T-helper 1 cell treated with Interleukin-12 subunit alpha and Interleukin-12 subunit beta and Interleukin-4 antibody, amounts not matched to agents 30 μg/mL and 1 μg/mL, for 36 hours (primary cell): ENCODE results near the gene LHPP.

Experiments
- H3K27ac Mint-ChIP-seq: one replicate; pipeline ENCODE4 v1.8.0; 2021; ENCODE audit warnings: mild to moderate bottlenecking, mixed read lengths
- H3K27me3 Mint-ChIP-seq: one replicate; pipeline ENCODE4 v1.8.0; 2021; ENCODE audit warnings: low read depth, mixed read lengths
- H3K36me3 Mint-ChIP-seq: one replicate; pipeline ENCODE4 v1.8.0; 2021; ENCODE audit warnings: low read depth, mixed read lengths
- H3K4me1 Mint-ChIP-seq: one replicate; pipeline ENCODE4 v1.8.0; 2021; ENCODE audit warnings: low read depth, mixed read lengths
- H3K4me3 Mint-ChIP-seq: one replicate; pipeline ENCODE4 v1.8.0; 2021; ENCODE audit warnings: mild to moderate bottlenecking, moderate library complexity, mixed read lengths
- H3K9me3 Mint-ChIP-seq: one replicate; pipeline ENCODE4 v1.8.0; 2021; ENCODE audit warnings: mixed read lengths

Gene LHPP

GRCh38 chr10:124589491-124590041 lies 127.9 kb downstream of the LHPP start:
- no peak overlapping the region for H3K4me3 Mint-ChIP-seq
- H3K36me3 Mint-ChIP-seq = peaks cover 1% of the 10 kb centered on the region
- no peaks in the 10 kb centered on the region for H3K4me1 Mint-ChIP-seq
- H3K9me3 Mint-ChIP-seq = peaks cover 7% of the 10 kb centered on the region
- no peak overlapping the region for H3K27ac Mint-ChIP-seq
- no peaks in the 10 kb centered on the region for H3K27me3 Mint-ChIP-seq

GRCh38 chr10:124590216-124591122 lies 128.8 kb downstream of the LHPP start:
- Mint-ChIP-seq H3K27me3 (peaks cover 1% of the 10 kb centered on the region), H3K4me3 (no peak overlapping the region), H3K36me3 (peaks cover 1% of the 10 kb centered on the region), H3K4me1 (peaks cover 1% of the 10 kb centered on the region), H3K27ac (no peak overlapping the region), H3K9me3 (peaks cover 7% of the 10 kb centered on the region)

GRCh38 chr10:124591123-124591495 lies 129.5 kb downstream of the LHPP start:
- H3K4me1 Mint-ChIP-seq = peaks cover 2% of the 10 kb centered on the region
- H3K9me3 Mint-ChIP-seq = peaks cover 7% of the 10 kb centered on the region
- H3K27ac Mint-ChIP-seq = no peak overlapping the region
- no peak overlapping the region for H3K4me3 Mint-ChIP-seq
- peaks cover 1% of the 10 kb centered on the region for H3K36me3 Mint-ChIP-seq
- peaks cover 6% of the 10 kb centered on the region for H3K27me3 Mint-ChIP-seq

- Mint-ChIP-seq H3K36me3 (peaks cover 1% of the 10 kb centered on the region), H3K9me3 (peaks cover 7% of the 10 kb centered on the region), H3K4me1 (peaks cover 2% of the 10 kb centered on the region), H3K4me3 (no peak overlapping the region), H3K27me3 (peaks cover 12% of the 10 kb centered on the region), H3K27ac (no peak overlapping the region)
Observed at GRCh38 chr10:124592101-124592500, 130.5 kb downstream of the LHPP start.

- Mint-ChIP-seq H3K27ac (no peak overlapping the region), H3K9me3 (peaks cover 7% of the 10 kb centered on the region), H3K36me3 (peaks cover 1% of the 10 kb centered on the region), H3K4me3 (no peak overlapping the region), H3K4me1 (peaks cover 2% of the 10 kb centered on the region), H3K27me3 (peaks cover 12% of the 10 kb centered on the region)
Observed at GRCh38 chr10:124592736-124593430, 131.3 kb downstream of the LHPP start.

GRCh38 chr10:124593431-124593985 lies 131.9 kb downstream of the LHPP start:
- H3K36me3 Mint-ChIP-seq = peaks cover 1% of the 10 kb centered on the region
- no peak overlapping the region for H3K27ac Mint-ChIP-seq
- H3K27me3 Mint-ChIP-seq = peaks cover 12% of the 10 kb centered on the region
- H3K4me3 Mint-ChIP-seq = no peak overlapping the region
- peaks cover 2% of the 10 kb centered on the region for H3K4me1 Mint-ChIP-seq
- H3K9me3 Mint-ChIP-seq = peaks cover 7% of the 10 kb centered on the region

GRCh38 chr10:124594240-124594639 lies 132.6 kb downstream of the LHPP start:
- no peak overlapping the region for H3K27ac Mint-ChIP-seq
- no peak overlapping the region for H3K4me3 Mint-ChIP-seq
- peaks cover 12% of the 10 kb centered on the region for H3K27me3 Mint-ChIP-seq
- H3K36me3 Mint-ChIP-seq = peaks cover 1% of the 10 kb centered on the region
- peaks cover 2% of the 10 kb centered on the region for H3K4me1 Mint-ChIP-seq
- H3K9me3 Mint-ChIP-seq = peaks cover 7% of the 10 kb centered on the region

GRCh38 chr10:124595143-124595883 lies 133.7 kb downstream of the LHPP start:
- H3K9me3 Mint-ChIP-seq = peaks cover 7% of the 10 kb centered on the region
- no peak overlapping the region for H3K27ac Mint-ChIP-seq
- peaks cover 2% of the 10 kb centered on the region for H3K4me1 Mint-ChIP-seq
- H3K4me3 Mint-ChIP-seq = no peak overlapping the region
- peaks cover 1% of the 10 kb centered on the region for H3K36me3 Mint-ChIP-seq
- peaks cover 15% of the 10 kb centered on the region for H3K27me3 Mint-ChIP-seq

GRCh38 chr10:124596116-124596785 lies 134.6 kb downstream of the LHPP start:
- Mint-ChIP-seq H3K4me3 (no peak overlapping the region), H3K4me1 (peaks cover 2% of the 10 kb centered on the region), H3K36me3 (peaks cover 1% of the 10 kb centered on the region), H3K9me3 (peaks cover 4% of the 10 kb centered on the region), H3K27ac (no peak overlapping the region), H3K27me3 (peaks cover 15% of the 10 kb centered on the region)

- H3K27me3 Mint-ChIP-seq = peaks cover 15% of the 10 kb centered on the region
- no peak overlapping the region for H3K27ac Mint-ChIP-seq
- peaks cover 2% of the 10 kb centered on the region for H3K4me1 Mint-ChIP-seq
- H3K36me3 Mint-ChIP-seq = no peaks in the 10 kb centered on the region
- no peak overlapping the region for H3K4me3 Mint-ChIP-seq
- H3K9me3 Mint-ChIP-seq = no peaks in the 10 kb centered on the region
Observed at GRCh38 chr10:124596962-124597845, 135.6 kb downstream of the LHPP start.

- Mint-ChIP-seq H3K36me3 (no peaks in the 10 kb centered on the region), H3K9me3 (no peaks in the 10 kb centered on the region), H3K27ac (no peak overlapping the region), H3K27me3 (peaks cover 15% of the 10 kb centered on the region), H3K4me1 (peaks cover 2% of the 10 kb centered on the region), H3K4me3 (no peak overlapping the region)
Observed at GRCh38 chr10:124597846-124598165, 136.2 kb downstream of the LHPP start.

- Mint-ChIP-seq H3K4me1 (peaks cover 2% of the 10 kb centered on the region), H3K27me3 (peaks cover 15% of the 10 kb centered on the region), H3K9me3 (no peaks in the 10 kb centered on the region), H3K4me3 (no peak overlapping the region), H3K36me3 (no peaks in the 10 kb centered on the region), H3K27ac (no peak overlapping the region)
Observed at GRCh38 chr10:124598196-124598595, 136.6 kb downstream of the LHPP start.
